Activated B cell treated with CpG ODN at 0.5 μM for 24 hours (primary cell): ENCODE results near the gene TRIOBP. TPM values are rescaled to one million over a fixed set of nuclear protein-coding genes. Genes with fewer than 3 reads are reported as not detected.

Experiments
- ATAC-seq: fragments of 200-7000 bp; cut with Tn5 transposase; one replicate; pipeline ENCODE4 v1.10.0; 2021; ENCODE audit warnings: low read depth, mild to moderate bottlenecking, moderate library complexity
- CTCF ChIA-PET: fragments of 350-600 bp; sonication (Branson Sonifier 250); formaldehyde crosslinking; loops from one replicate; lab custom pipeline; 2021; ENCODE audit warnings: antibody characterized with exemption; lab: Charles Lee
- POLR2A ChIA-PET: fragments of 350-600 bp; sonication (Branson Sonifier 250); formaldehyde crosslinking; loops from one replicate; lab custom pipeline; 2021; ENCODE audit warnings: antibody characterized with exemption; lab: Charles Lee
- DNase-seq: peaks from one replicate; pipeline ENCODE4 v3.0.0; 2022
- H3K27ac Mint-ChIP-seq: one replicate; pipeline ENCODE4 v1.8.0; 2020; ENCODE audit warnings: mixed read lengths
- H3K27me3 Mint-ChIP-seq: one replicate; pipeline ENCODE4 v1.8.0; 2021; ENCODE audit warnings: mixed read lengths
- H3K36me3 Mint-ChIP-seq: one replicate; pipeline ENCODE4 v1.8.0; 2021; ENCODE audit warnings: low read depth, mixed read lengths
- H3K4me1 Mint-ChIP-seq: one replicate; pipeline ENCODE4 v1.8.0; 2021; ENCODE audit warnings: mixed read lengths
- H3K4me3 Mint-ChIP-seq: one replicate; pipeline ENCODE4 v1.8.0; 2020; ENCODE audit warnings: mild to moderate bottlenecking, mixed read lengths
- H3K9me3 Mint-ChIP-seq: one replicate; pipeline ENCODE4 v1.8.0; 2020; ENCODE audit warnings: mixed read lengths
- CTCF ChIP-seq: fragments of 200-600 bp; IDR thresholded peaks from one replicate; pipeline ENCODE4 v1.8.0; 2022; ENCODE audit warnings: antibody characterized with exemption, mild to moderate bottlenecking
- intact Hi-C: fragments of 100-400 bp; cut with micrococcal nuclease; formaldehyde crosslinking; loops from one replicate; pipeline ENCODE4 v1.15.1; 2024
- total RNA-seq: library from RNA; stranded (reverse); gene quantifications from 2 replicates; pipeline ENCODE4 v1.2.3, GENCODE V29; 2022

The TRIOBP gene
- total RNA-seq, 1 donor from 2014 or later = 27.4 TPM

- H3K27ac Mint-ChIP-seq = no peak overlapping the region
- H3K4me3 Mint-ChIP-seq = no peak overlapping the region
- peaks cover 14% of the 10 kb centered on the region for H3K4me1 Mint-ChIP-seq
- CTCF ChIA-PET = no interaction called here
- no peak for DNase-seq
- no peaks in the 10 kb centered on the region for H3K27me3 Mint-ChIP-seq
- intact Hi-C loops = no loop called here
- POLR2A ChIA-PET = no interaction called here
- ATAC-seq = no peak
- no peaks in the 10 kb centered on the region for H3K9me3 Mint-ChIP-seq
- no peak for TF ChIP-seq CTCF
- peaks cover 26% of the 10 kb centered on the region for H3K36me3 Mint-ChIP-seq
Measured at GRCh38 chr22:37750596-37751162, 53.8 kb downstream of the TRIOBP start.

- intact Hi-C loops = no loop called here
- Mint-ChIP-seq H3K27me3 (no peaks in the 10 kb centered on the region), H3K4me3 (no peak overlapping the region), H3K9me3 (no peaks in the 10 kb centered on the region), H3K4me1 (peaks cover 14% of the 10 kb centered on the region), H3K36me3 (peaks cover 32% of the 10 kb centered on the region), H3K27ac (no peak overlapping the region)
- no peak for DNase-seq
- POLR2A ChIA-PET = no interaction called here
- CTCF ChIA-PET = no interaction called here
- no peak for ATAC-seq
- no peak for TF ChIP-seq CTCF
Measured at GRCh38 chr22:37751449-37752188, 54.8 kb downstream of the TRIOBP start.

GRCh38 chr22:37752189-37753087 lies 55.6 kb downstream of the TRIOBP start:
- H3K27ac Mint-ChIP-seq = no peak overlapping the region
- no peak overlapping the region for H3K4me3 Mint-ChIP-seq

GRCh38 chr22:37753746-37754145 lies 56.9 kb downstream of the TRIOBP start:
- ChIA-PET CTCF (no interaction called here), POLR2A (no interaction called here)
- ATAC-seq (no peak), DNase-seq (no peak)
- no peak for TF ChIP-seq CTCF
- H3K4me3 Mint-ChIP-seq = no peak overlapping the region
- H3K4me1 Mint-ChIP-seq = peaks cover under 1% of the 10 kb centered on the region
- no peak overlapping the region for H3K27ac Mint-ChIP-seq
- intact Hi-C loops = no loop called here
- no peaks in the 10 kb centered on the region for H3K27me3 Mint-ChIP-seq
- peaks cover 50% of the 10 kb centered on the region for H3K36me3 Mint-ChIP-seq
- H3K9me3 Mint-ChIP-seq = no peaks in the 10 kb centered on the region

More at GRCh38 chr22:37752189-37753087, 55.6 kb downstream of the TRIOBP start:
- no peaks in the 10 kb centered on the region for H3K9me3 Mint-ChIP-seq
- POLR2A ChIA-PET = no interaction called here
- H3K36me3 Mint-ChIP-seq = peaks cover 40% of the 10 kb centered on the region
- CTCF ChIA-PET = no interaction called here
- peaks cover 9% of the 10 kb centered on the region for H3K4me1 Mint-ChIP-seq
- ATAC-seq (no peak), DNase-seq (no peak)
- intact Hi-C loops = no loop called here
- H3K27me3 Mint-ChIP-seq = no peaks in the 10 kb centered on the region
- no peak for TF ChIP-seq CTCF

GRCh38 chr22:37757663-37758062 lies 60.8 kb downstream of the TRIOBP start:
- Mint-ChIP-seq H3K4me1 (no peaks in the 10 kb centered on the region), H3K27me3 (no peaks in the 10 kb centered on the region), H3K4me3 (no peak overlapping the region), H3K36me3 (peaks cover 67% of the 10 kb centered on the region), H3K9me3 (no peaks in the 10 kb centered on the region), H3K27ac (no peak overlapping the region)
- no peak for ATAC-seq
- no peak for DNase-seq
- ChIA-PET CTCF (no interaction called here), POLR2A (no interaction called here)
- intact Hi-C loops = no loop called here
- no peak for TF ChIP-seq CTCF
